GM18867 (cell line): ENCODE data around the gene PCDHB1.
"Not testable (repeated sequence)": the region's sequence is repeated elsewhere in the genome, so short reads cannot be mapped to it uniquely, and the experiment has no call there.

Experiments
- ATAC-seq: cut with Tn5 transposase; IDR thresholded peaks from one replicate; pipeline ENCODE4 v1.9.1; 2021; ENCODE audit warnings: mild to moderate bottlenecking, moderate library complexity; ENCODE audit not compliant: unreplicated experiment

Gene PCDHB1

DNA sequence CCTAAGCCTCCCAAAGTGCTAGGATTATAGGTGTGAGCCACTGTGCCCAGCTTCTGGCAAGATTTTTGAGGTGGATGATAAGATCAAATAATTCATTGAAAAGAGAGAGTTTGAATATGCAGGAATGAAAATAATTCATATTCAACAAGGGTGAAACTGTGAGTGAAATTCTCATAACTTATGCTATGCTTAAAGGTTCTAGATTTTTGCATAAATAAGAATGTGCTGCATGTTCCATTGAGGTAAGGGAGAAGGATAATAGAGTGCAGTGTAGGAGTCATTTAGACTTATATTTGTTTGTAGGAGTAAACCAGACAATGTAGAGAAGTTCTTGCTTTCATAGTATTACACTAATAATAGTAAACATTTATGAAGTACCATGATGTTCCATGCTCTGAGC, 31.1 kb downstream of the PCDHB1 start:
- ATAC-seq: no peak

DNA sequence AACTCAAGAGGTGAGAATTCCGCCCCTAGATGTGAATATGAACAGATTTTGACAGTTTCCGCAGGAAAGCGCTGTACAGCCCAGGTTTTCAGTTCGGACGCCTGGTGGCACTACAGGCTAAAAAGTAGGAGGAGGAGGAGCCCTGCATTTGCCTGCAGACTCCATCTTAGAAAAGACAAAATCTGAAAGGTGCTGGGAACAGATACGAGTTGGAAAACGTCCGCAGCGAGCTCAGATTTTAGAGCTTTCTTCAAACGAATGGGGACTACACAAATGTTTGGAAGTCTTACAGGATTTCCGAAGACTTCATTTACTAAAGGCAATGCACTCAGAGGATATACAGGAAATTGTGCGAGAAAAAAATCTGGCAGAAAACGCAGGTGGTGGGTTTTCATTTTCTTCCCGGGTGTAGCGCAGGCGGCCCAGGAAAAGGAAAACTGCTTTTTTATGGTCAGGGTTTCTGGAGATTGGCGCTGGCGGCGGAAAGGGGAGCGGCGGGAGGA, 33.4 kb downstream of the PCDHB1 start:
- ATAC-seq: no peak

DNA sequence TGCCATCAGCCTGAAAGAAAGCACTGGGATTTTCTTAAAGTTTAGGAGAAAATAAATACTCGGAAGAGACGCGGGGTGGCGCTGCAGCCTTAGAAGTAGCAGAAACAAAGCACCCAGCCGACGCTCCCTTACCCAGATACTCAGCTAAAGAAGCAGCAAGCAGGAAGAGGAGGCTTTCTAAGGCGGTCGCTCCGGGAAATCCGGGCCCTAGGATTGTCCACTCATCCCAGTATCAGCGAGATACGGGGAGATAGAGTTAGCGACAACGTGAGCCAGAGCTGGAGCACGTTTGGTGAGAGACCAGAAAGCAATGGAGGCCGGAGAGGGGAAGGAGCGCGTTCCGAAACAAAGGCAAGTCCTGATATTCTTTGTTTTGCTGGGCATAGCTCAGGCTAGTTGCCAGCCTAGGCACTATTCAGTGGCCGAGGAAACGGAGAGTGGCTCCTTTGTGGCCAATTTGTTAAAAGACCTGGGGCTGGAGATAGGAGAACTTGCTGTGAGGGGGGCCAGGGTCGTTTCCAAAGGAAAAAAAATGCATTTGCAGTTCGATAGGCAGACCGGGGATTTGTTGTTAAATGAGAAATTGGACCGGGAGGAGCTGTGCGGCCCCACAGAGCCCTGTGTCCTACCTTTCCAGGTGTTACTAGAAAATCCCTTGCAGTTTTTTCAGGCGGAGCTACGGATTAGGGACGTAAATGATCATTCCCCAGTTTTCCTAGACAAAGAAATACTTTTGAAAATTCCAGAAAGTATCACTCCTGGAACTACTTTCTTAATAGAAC, 43.5 kb downstream of the PCDHB1 start, which contains the start of gene PCDHB2:
TSS of gene PCDHB2 (plus strand) at position 135 of the 782 bp plus-strand sequence. CDS start at position 311, 176 bp downstream.
- ATAC-seq: no peak

DNA sequence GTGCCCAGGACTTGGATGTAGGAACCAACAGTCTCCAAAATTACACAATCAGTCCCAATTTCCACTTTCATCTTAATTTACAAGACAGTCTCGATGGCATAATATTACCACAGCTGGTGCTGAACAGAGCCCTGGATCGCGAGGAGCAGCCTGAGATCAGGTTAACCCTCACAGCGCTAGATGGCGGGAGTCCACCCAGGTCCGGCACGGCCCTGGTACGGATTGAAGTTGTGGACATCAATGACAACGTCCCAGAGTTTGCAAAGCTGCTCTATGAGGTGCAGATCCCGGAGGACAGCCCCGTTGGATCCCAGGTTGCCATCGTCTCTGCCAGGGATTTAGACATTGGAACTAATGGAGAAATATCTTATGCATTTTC, 44.1 kb downstream of the PCDHB1 start:
- ATAC-seq: no peak

DNA sequence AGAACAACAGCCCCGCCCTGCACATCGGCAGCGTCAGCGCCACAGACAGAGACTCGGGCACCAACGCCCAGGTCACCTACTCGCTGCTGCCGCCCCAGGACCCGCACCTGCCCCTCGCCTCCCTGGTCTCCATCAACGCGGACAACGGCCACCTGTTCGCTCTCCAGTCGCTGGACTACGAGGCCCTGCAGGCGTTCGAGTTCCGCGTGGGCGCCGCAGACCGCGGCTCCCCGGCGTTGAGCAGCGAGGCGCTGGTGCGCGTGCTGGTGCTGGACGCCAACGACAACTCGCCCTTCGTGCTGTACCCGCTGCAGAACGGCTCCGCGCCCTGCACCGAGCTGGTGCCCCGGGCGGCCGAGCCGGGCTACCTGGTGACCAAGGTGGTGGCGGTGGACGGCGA, 45.0 kb downstream of the PCDHB1 start:
- ATAC-seq: not testable (repeated sequence)

DNA sequence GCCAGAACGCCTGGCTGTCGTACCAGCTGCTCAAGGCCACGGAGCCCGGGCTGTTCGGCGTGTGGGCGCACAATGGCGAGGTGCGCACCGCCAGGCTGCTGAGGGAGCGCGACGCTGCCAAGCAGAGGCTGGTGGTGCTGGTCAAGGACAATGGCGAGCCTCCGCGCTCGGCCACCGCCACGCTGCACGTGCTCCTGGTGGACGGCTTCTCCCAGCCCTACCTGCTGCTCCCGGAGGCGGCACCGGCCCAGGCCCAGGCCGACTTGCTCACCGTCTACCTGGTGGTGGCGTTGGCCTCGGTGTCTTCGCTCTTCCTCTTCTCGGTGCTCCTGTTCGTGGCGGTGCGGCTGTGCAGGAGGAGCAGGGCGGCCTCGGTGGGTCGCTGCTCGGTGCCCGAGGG, 45.4 kb downstream of the PCDHB1 start:
- ATAC-seq: not testable (repeated sequence)

DNA sequence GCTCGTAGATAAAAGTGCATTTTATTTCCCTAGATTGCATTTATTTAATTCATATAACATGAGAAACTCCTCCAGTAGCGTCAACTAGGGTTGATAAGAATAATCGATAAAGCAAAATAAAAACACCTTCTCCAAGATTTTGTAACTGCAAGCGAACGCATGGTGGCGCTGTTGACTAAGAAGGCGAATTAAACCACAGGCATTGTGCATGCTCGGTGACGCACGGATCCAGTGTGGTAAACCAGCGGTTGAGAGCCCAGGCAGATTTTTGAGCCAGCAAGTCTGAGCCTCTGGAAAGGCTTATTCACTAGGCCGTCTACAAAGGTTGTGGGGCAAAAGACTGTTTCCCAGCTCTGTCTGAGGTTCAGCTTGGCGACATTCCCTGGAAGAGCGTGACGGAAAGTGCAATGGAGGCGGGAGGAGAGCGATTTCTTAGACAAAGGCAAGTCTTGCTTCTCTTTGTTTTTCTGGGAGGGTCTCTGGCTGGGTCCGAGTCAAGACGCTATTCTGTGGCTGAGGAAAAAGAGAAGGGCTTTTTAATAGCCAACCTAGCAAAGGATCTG, 49.1 kb downstream of the PCDHB1 start, which contains the start of gene PCDHB3:
TSS of gene PCDHB3 (plus strand) at position 231 of the 563 bp plus-strand sequence. CDS start at position 408, 177 bp downstream.
- ATAC-seq: no peak

DNA sequence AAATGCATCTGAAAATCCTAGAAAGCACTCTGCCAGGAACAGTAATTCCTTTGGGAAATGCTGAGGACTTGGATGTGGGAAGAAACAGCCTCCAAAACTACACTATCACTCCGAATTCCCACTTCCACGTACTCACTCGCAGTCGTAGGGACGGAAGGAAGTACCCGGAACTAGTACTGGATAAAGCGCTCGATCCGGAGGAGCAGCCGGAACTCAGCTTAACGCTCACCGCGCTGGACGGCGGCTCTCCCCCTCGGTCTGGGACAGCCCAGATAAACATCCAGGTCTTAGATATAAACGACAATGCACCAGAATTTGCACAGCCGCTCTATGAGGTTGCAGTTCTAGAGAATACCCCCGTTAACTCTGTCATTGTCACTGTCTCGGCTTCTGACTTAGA, 49.9 kb downstream of the PCDHB1 start:
- ATAC-seq: no peak

DNA sequence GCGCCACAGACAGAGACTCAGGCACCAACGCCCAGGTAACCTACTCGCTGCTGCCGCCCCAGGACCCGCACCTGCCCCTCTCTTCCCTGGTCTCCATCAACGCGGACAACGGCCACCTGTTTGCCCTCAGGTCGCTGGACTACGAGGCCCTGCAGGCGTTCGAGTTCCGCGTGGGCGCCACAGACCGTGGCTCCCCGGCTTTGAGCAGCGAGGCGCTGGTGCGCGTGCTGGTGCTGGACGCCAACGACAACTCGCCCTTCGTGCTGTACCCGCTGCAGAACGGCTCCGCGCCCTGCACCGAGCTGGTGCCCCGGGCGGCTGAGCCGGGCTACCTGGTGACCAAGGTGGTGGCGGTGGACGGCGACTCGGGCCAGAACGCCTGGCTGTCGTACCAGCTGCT, 50.9 kb downstream of the PCDHB1 start:
- ATAC-seq: not testable (repeated sequence)

DNA sequence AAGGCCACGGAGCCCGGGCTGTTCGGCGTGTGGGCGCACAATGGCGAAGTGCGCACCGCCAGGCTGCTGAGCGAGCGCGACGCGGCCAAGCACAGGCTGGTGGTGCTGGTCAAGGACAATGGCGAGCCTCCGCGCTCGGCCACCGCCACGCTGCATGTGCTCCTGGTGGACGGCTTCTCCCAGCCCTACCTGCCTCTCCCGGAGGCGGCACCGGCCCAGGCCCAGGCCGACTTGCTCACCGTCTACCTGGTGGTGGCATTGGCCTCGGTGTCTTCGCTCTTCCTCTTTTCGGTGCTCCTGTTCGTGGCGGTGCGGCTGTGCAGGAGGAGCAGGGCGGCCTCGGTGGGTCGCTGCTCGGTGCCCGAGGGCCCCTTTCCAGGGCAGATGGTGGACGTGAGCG, 51.3 kb downstream of the PCDHB1 start:
- ATAC-seq: not testable (repeated sequence)

DNA sequence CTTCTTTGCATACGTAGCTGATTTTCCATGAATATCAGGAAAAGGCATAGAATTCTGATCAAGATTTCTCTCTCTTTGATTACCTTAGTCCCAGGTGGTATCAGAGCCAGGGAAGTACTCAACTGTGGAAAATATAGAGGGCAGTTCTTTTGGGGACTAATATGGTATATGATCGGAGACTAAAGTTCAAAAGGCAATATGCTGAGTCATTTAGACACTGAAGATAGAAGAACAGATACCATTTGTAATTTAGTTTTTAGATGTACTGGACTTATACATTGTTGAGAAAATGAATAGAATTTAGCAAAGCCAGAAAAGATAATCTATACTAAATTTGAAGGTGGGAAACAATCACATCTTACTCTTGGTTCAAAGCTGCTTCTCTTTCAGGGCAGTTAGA, 54.2 kb downstream of the PCDHB1 start:
- no peak for ATAC-seq
